HG03342 (cell line): Measurements from ENCODE around the gene RNASEH1.
A peak's percentile ranks its signal among the peaks of the same experiment; 100 is the strongest.
"Not testable (repeated sequence)": the region's sequence is repeated elsewhere in the genome, so short reads cannot be mapped to it uniquely, and the experiment has no call there.

ENCODE experiments used
- ATAC-seq: cut with Tn5 transposase; IDR thresholded peaks from one replicate; pipeline ENCODE4 v1.9.1; 2021; ENCODE audit warnings: mild to moderate bottlenecking, moderate library complexity; ENCODE audit not compliant: unreplicated experiment

The RNASEH1 gene

DNA sequence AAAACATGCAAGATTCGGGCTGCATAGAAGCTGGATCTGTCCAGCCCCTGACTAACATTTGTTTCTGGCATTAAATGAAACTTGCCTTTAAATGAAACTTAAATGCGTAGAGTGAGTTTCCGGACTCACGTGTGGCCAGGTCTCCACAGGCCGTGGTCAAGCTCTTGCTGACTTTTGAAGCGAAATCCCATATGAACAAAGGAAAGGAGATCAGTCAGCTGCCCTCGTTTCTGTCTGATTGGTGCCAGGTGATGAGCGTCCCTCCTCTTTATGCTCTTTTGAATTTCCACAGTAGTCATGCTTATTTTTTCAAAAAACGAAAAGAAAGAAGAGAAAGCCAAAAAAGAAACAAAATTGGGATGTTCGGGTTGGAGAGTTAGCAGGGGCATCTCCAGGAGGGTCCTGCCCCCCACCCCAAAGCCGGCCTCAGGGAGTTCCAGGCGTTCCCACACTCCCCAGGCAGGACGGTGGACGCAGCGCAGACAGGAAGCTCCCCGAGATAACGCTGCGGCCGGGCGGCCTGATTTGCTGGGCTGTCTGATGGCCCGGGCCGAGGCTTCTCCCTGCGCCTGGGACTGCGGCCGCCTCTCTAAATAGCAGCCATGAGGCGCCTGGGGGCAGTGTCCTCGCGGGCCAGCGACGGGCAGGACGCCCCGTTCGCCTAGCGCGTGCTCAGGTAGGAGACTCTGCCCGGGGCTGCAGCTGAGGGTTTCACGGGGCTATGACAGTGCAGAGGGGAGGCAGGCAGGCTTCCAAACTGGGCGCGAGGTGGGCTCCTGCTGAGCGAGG lies 36.6 kb upstream of the RNASEH1 start, which contains the start of gene COLEC11:
TSS of gene COLEC11 (plus strand) at position 620 of the 789 bp plus-strand sequence. CDS start 9,229 bp downstream, outside the sequence.
- ATAC-seq: no peak

- no peak for ATAC-seq
Measured at GRCh38 chr2:3589086-3589485, 31.0 kb upstream of the RNASEH1 start.

- ATAC-seq: no peak
Measured at GRCh38 chr2:3588084-3588483, 30.0 kb upstream of the RNASEH1 start.

GRCh38 chr2:3587432-3587831 lies 29.3 kb upstream of the RNASEH1 start:
- no peak for ATAC-seq

DNA sequence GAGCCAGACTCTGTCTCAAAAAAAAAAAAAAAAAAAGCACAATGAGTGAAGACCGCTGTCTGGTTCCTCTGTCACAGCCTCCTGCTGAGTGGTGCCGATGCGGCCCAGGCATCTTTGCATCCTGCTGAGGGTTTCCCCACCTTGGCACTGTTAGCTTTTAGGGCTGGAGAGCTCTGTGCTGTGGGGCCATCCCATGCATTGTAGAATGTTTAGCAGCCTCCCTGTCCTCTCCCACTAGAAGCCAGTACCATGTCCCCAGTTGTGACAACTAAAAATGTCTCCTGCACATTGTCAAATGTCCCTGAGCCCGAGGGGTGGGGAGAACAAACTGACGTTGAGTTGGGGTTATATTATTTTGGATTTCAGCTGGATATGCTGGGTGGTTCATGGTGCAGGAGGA lies 28.9 kb upstream of the RNASEH1 start:
- ATAC-seq: no peak

GRCh38 chr2:3586220-3586619 lies 28.1 kb upstream of the RNASEH1 start:
- ATAC-seq: no peak

DNA sequence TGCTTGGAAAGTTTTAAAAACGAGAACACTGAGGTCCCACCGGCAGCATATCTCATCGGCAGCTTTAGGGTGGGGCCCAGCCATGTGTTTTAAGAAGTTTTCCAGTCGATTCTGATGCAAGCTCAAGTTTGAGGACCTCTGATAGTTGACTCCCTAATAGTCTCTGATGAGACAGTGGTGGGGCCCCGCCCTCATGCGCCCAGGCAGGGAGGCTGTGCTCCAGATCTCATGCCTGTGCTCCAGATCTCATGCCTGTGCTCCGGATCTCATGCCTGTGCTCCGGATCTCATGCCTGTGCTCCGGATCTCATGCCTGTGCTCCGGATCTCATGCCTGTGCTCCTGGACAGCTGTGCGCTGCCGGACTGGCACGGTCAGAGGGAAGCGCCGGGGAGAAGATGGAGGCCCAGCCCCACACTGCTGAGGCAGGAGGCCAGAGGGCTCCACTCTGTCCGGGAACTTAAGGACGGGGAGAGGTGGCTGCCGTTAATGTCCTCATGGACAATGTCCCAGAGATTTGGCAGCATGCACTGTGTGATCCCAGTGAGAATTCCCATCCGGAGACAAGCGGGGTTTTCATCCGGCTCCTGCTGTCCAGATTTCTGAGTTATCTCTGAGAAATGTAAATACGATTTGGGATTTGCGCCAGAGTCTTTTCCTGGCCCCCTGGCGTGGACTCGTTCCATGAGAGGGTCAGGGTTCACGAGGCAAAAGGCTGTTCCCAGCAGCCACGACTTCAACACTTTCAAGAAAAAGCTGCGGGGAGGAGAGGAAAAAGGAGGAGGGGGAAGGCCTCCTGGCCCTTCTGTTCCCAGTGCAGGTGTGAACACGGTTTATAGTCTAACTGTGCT lies 27.4 kb upstream of the RNASEH1 start:
- ATAC-seq: no peak

DNA sequence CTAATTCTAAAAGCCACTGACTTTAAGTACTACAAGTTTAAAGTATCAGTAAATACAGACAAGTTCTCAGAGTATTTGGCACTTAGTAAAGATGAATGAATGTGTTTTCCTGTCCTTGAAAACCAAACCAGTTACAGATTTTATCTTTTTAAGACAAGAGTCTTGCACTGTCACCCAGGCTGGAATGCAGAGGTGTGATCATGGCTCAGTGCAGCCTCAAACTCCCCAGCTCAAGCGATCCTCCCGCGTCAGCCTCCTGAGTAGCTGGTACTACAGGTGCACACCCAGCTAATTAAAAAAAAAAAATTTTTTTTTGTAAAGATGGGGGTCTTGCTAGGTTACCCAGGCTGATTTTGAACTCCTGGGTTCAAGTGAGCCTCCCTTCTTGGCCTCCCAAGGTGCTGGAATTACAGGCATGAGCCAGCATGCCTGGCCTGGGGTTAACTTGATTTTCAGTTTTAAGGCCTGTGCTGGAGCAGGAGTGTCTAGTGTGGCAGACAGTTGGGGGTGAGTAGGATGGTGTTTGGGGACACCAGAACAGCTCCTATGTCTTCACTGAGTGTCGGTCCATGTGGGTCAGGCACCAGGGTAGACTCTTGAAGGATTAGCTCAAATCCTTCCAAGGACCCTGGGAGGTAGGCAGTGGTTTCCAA lies 26.6 kb upstream of the RNASEH1 start:
- ATAC-seq: no peak

DNA sequence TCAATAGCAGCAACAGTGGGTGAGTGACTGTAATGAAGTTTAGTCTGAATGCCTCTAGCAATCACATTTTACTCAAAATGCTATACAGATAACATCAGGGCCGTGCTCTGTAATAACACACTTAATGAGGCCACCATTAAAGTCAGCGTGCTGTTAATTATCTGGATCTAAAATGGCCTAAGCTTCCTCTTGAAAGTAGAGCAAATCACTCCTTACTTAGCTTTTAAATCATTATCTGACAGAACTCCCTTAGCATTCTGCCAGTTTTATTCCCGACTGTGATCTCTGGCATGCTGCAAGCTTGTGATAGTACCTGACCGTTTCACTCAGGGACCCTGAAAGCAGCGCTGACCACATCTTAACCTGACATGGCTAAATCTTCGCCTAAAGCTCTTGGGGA lies 25.9 kb upstream of the RNASEH1 start:
- no peak for ATAC-seq

DNA sequence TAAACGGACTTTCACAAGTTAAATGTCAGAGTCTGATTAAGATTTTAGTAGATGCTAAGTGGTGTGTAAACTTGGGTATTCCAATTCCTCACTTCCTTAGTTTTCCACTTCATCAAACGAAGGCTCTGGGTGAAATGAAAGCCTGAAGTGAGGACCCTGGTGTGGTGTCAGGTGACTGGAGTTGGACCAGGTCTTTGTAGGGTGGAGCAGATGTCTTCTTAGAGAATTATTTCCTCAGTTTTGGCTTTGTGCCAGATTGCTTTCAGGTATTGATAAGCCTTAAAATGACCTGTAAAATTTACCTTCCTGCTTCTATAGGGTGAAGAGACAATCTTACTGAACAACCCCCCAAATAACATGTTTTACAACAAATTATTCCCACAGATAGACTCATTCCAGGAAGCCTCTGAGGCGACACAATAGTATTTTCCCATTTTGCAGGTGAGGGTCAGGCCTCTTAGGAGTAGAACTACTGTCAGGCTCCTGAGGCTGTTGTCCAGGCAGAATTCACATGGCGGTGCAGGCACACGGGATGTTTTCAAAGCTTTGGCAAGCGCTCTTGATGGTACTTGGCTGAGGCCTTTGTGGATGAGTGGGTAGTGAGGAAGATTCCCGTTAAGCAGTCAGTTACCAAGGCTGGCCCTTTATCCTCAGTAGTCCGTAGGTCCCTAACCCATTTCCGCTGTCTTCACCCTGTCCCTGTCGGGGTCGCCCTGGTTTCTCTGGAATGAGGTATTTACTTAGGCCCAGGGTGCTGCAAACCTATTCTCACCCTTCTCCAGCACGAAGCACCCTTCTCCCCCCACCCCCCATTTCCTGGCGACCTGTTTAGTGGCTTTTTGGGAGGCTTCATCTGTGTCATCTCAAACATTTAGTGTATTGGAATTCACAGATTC lies 23.5 kb upstream of the RNASEH1 start:
- no peak for ATAC-seq

DNA sequence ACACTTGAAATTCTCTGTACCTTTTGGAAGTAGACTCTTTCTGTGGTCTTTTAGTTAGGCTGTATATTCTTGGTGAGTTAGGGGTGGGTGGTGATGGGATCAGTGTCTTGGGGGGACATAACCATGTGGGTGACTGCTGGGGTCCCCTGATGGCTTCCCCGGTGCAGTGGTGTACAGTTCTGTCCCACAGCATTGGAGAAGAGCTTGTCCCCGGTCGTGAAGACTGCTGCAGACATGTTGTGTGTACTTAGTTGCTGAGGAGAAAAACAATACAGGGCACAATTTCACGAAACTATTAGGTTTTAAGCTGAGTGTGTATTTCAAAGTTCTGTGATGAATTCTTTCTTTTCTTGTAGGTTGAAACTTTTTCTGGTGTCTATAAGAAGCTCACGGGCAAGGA lies 22.3 kb upstream of the RNASEH1 start:
- no peak for ATAC-seq

DNA sequence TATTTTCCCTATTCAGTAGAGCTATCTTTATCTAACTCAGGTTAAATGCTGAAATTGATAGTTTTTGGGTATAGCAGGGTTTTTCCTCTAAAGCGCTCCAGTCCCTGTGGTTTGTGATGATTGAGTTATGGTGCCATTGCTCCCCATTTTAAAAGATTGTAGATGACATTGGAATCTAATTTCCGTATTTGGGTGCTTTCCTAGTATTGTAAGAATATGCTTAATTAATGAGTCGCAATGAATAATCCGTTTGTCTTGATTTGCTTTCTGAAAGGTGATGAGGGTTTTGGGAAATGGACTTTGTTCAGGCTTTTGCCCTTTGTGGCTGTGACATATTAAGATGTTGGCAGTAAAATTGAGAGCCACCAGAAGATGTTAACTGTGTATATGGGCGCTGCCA lies 20.9 kb upstream of the RNASEH1 start:
- no peak for ATAC-seq

GRCh38 chr2:3576263-3576630 lies 18.1 kb upstream of the RNASEH1 start:
- not testable (repeated sequence) for ATAC-seq

GRCh38 chr2:3575534-3576262 lies 17.6 kb upstream of the RNASEH1 start:
- peak; percentile 27 for ATAC-seq

DNA sequence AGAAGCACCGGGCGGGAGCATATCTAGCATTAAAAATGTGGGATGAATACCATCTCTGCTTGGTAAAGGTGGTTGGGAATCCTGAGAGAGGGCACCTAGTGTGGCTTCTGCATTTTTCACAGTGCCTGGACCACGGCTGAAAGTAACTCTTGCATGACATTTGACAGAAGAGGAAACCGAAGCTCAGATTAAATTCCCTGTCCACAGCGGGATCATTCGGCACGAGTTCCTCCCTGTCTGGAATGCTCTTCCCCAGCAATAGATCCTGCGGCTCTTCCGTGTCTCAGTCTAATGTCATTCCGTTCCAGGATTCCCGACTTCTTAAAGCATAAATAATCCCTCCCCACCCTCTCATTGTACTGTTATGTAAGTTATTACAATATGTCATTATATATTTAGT lies 16.0 kb upstream of the RNASEH1 start:
- ATAC-seq: no peak

DNA sequence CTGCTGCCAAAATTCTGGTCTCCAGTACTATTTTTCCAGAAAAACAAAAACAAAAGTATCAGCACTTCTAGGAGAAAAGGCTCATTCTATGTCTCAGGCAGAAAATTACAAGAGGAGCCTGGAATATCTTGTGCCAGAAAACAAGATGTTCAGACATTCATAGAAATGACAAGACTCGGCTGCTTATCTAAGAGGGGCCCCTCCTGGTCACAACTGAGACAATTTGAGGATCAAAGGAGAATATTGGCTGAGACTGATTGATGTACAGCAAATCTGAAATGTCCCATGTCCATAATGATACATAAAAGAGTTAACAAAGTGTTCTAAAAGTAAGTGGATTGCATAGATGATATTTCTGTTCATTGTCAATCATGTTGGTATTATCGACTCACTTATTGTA lies 14.5 kb upstream of the RNASEH1 start:
- no peak for ATAC-seq

GRCh38 chr2:3571284-3571683 lies 13.2 kb upstream of the RNASEH1 start:
- ATAC-seq: no peak

- ATAC-seq: not testable (repeated sequence)
Measured at GRCh38 chr2:3569656-3570055, 11.5 kb upstream of the RNASEH1 start.

- ATAC-seq: no peak
Measured at GRCh38 chr2:3566806-3567205, 8.7 kb upstream of the RNASEH1 start.

DNA sequence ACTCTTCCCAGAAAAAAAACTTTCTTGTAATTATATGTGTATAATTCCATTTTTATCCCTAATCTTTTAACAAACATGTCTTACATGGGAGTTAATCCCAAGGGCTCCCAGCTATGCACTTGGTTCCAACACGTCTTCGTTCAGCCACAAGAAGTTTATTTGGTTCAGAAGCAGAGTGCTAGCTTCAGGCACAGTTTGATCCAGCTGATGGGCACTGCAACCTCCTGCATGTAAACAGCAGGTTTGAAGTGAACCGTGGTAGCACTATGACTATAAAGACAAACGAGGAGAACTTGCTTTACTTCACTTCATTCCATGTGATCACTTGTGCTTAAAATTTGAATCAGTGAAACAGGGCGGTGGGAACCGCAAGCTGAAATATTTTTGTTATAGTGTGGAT lies 7.0 kb upstream of the RNASEH1 start:
- ATAC-seq: no peak
